ENCODE results near the gene EIF4G3. TPM values are rescaled to one million over a fixed set of nuclear protein-coding genes. Genes with fewer than 3 reads are reported as not detected.

The EIF4G3 gene
- total and polyA plus RNA-seq, 2 of the 8 experiments (the other 6 are each of a cell fraction or from before 2014, with no cell fraction given), result 47.5 to 66.6 TPM

- no peak for TF ChIP-seq MAX (IDR thresholded peaks at IDR 0.05)
- no peak for TF ChIP-seq CTCF (IDR thresholded peaks at IDR 0.05; ENCODE audit: control extremely low read depth in 1 of 3, insufficient read depth in 1 of 3, low read depth in 1 of 3, low read length in 3 of 3)
- TF ChIP-seq HDAC6 (IDR thresholded peaks at IDR 0.05; ENCODE audit: low read depth, low read length), result no peak
- TF ChIP-seq KDM4A (IDR thresholded peaks at IDR 0.05; ENCODE audit: low read depth, low read length, severe bottlenecking), result no peak
Observed at GRCh38 chr1:21065851-21066250, 110.8 kb downstream of the EIF4G3 start (continued).
